ENCODE results near the gene SEMA6D.

The SEMA6D gene

DNA sequence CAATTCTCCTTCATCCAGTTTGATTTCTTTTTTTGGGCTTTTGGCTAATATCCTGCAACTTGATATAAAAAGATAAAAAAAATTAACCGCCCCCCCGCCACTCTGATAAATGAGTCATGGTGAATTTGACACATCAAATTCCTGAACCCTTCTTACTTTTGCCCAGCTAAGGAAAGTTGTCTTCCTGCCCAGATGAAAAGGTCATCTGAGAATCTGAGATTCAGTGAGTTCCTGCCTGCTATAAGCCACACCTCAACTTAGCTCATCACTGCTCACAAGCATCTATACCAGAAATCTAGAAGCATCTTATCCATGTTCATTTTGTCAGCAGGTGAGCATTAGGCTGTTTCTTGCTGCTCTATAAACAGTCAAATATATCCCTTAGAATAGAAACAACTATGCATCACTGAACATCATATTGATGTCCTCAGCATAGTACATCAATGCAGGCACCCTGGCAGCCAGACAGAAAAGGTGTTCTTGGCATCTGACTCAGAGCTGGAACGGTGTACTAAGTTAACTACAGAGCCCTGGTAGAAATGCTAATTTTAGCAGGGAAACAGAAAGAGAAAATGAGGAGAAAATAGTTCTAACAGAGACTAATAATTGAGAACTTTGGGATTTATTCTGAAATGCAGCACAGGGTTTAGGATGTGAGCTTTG lies 77.1 kb downstream of the SEMA6D start:
- Histone ChIP-seq H3K4me3 (ENCODE audit: low read depth in 1 of 2, low read length in 1 of 2) (no peak overlapping the region), H3K9me3 (no peaks in the 10 kb centered on the region), H3K4me1 (ENCODE audit: control insufficient read depth in 1 of 2, insufficient read depth in 1 of 2, low read depth in 1 of 2, low read length in 1 of 2) (no peaks in the 10 kb centered on the region), H3K27ac (no peak overlapping the region), H3K36me3 (no peaks in the 10 kb centered on the region), H3K27me3 (no peaks in the 10 kb centered on the region)
- TF ChIP-seq, protein P1, sequence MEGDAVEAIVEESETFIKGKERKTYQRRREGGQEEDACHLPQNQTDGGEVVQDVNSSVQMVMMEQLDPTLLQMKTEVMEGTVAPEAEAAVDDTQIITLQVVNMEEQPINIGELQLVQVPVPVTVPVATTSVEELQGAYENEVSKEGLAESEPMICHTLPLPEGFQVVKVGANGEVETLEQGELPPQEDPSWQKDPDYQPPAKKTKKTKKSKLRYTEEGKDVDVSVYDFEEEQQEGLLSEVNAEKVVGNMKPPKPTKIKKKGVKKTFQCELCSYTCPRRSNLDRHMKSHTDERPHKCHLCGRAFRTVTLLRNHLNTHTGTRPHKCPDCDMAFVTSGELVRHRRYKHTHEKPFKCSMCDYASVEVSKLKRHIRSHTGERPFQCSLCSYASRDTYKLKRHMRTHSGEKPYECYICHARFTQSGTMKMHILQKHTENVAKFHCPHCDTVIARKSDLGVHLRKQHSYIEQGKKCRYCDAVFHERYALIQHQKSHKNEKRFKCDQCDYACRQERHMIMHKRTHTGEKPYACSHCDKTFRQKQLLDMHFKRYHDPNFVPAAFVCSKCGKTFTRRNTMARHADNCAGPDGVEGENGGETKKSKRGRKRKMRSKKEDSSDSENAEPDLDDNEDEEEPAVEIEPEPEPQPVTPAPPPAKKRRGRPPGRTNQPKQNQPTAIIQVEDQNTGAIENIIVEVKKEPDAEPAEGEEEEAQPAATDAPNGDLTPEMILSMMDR (IDR thresholded peaks at IDR 0.05) = no peak

DNA sequence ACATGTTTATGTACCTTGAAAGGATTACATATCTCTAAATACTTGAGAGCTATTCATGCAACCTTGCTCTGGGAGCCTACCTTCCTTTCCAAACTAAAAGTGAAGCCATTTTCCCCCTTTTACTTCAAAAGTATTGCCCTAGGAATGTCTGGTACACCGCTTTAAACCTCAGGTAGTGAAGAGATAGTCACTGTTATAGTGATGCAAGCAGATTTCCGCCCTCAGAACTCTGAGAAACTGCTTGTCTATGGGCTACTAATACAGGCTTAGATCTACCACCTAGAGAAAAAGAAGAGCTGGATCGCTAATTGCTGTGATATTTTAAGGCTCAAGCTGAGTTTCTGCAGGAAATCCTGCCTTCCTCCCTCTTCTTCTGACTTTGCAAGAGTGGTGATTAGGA lies 78.6 kb downstream of the SEMA6D start:
- TF ChIP-seq, protein P1 (IDR thresholded peaks at IDR 0.05) = no peak
- Histone ChIP-seq H3K36me3 (no peaks in the 10 kb centered on the region), H3K27ac (no peak overlapping the region), H3K4me3 (ENCODE audit: low read depth in 1 of 2, low read length in 1 of 2) (no peak overlapping the region), H3K9me3 (no peaks in the 10 kb centered on the region), H3K27me3 (no peaks in the 10 kb centered on the region), H3K4me1 (ENCODE audit: control insufficient read depth in 1 of 2, insufficient read depth in 1 of 2, low read depth in 1 of 2, low read length in 1 of 2) (no peaks in the 10 kb centered on the region)

DNA sequence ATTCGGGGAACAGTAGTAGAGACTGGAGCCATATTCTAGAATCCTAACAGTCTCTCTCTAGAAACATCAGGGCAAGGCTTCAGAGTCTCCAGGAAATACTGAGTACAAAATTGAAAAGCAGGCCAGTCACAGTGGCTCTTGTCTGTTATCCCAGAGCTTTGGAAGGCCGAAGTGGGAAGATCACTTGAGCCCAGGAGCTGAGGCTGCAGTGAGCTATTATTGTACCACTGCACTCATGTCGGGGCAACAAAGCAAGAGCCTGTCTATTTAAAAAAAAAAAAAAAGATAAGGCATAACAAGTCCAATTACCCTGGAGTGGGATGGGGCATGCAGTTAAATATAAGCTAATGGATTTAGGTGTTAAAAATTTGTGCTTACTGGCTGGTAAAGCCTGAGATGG lies 79.0 kb downstream of the SEMA6D start:
- Histone ChIP-seq H3K27ac (no peak overlapping the region), H3K36me3 (no peaks in the 10 kb centered on the region), H3K4me1 (ENCODE audit: control insufficient read depth in 1 of 2, insufficient read depth in 1 of 2, low read depth in 1 of 2, low read length in 1 of 2) (no peaks in the 10 kb centered on the region), H3K9me3 (no peaks in the 10 kb centered on the region), H3K27me3 (no peaks in the 10 kb centered on the region), H3K4me3 (ENCODE audit: low read depth in 1 of 2, low read length in 1 of 2) (no peak overlapping the region)
- TF ChIP-seq, protein P1 (IDR thresholded peaks at IDR 0.05) = no peak

DNA sequence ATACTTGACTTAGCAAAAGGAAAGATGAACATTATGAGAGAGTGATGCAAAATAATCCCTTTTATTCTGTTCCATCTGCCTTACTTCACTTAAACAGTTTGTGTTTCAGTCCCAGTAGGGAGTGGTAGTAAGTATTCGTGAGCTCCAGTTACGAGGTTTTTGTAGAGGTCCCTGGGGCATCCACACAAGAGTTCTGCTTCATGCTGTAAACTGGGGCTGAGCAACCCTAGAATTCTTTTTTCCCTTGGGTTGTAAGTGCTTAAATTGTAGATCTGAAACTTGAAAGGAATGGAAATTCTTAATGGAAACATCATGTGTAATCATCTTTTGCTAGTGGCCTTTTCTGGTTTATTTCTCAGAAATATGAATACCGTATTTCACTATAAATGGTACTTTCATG lies 79.5 kb downstream of the SEMA6D start:
- no peak overlapping the region for H3K27ac ChIP-seq
- H3K36me3 ChIP-seq = no peaks in the 10 kb centered on the region
- TF ChIP-seq, protein P1 (IDR thresholded peaks at IDR 0.05) = no peak

DNA sequence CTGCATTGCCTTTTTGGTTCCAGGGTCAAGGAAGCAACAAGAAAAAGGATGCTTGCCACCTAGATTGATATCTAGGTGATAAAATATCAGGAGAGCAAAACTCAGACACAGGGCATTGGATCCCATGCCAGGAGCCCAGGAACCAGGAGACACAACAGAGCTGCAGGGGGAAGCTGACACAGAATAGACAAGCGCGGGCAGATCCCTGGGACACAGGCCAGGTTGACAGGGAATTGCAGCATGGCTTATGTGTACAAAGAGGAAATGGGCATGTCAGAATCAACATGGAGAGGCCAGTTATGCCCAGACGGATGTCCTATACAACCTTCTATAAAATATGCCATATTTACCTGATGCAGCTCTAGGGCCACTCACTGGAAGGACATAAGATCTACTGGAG lies 84.2 kb downstream of the SEMA6D start:
- H3K27ac ChIP-seq = no peak overlapping the region
- no peaks in the 10 kb centered on the region for H3K9me3 ChIP-seq

More for the DNA sequence above, 79.5 kb downstream of the SEMA6D start:
- H3K27me3 ChIP-seq = no peaks in the 10 kb centered on the region
- H3K9me3 ChIP-seq = no peaks in the 10 kb centered on the region
- no peaks in the 10 kb centered on the region for H3K4me1 ChIP-seq (ENCODE audit: control insufficient read depth in 1 of 2, insufficient read depth in 1 of 2, low read depth in 1 of 2, low read length in 1 of 2)
- H3K4me3 ChIP-seq (ENCODE audit: low read depth in 1 of 2, low read length in 1 of 2) = no peak overlapping the region

More for the DNA sequence above, 84.2 kb downstream of the SEMA6D start:
- H3K36me3 ChIP-seq = no peaks in the 10 kb centered on the region
- H3K27me3 ChIP-seq = no peaks in the 10 kb centered on the region
- no peaks in the 10 kb centered on the region for H3K4me1 ChIP-seq (ENCODE audit: control insufficient read depth in 1 of 2, insufficient read depth in 1 of 2, low read depth in 1 of 2, low read length in 1 of 2)
- TF ChIP-seq, protein P1 (IDR thresholded peaks at IDR 0.05) = no peak
- no peak overlapping the region for H3K4me3 ChIP-seq (ENCODE audit: low read depth in 1 of 2, low read length in 1 of 2)

All from neutrophil (primary cell).